ENCODE results near the gene ANKRD31. TPM values are rescaled to one million over a fixed set of nuclear protein-coding genes. Genes with fewer than 3 reads are reported as not detected.

Gene ANKRD31
- total RNA-seq, 1 experiment from 2014 or later, result 0.30 TPM

- Histone ChIP-seq H3K27me3 (ENCODE audit: insufficient read depth, low read length) (no peaks in the 10 kb centered on the region), H3K4me3 (replicated peaks in 1 of 2; ENCODE audit: low read depth in 1 of 2, low read length in 2 of 2) (no peak overlapping the region), H4K20me1 (ENCODE audit: insufficient read depth) (no peaks in the 10 kb centered on the region), H3K9me3 (ENCODE audit: control insufficient read depth in 1 of 2, insufficient read depth in 1 of 2, low read depth in 1 of 2, low read length in 2 of 2) (no peaks in the 10 kb centered on the region), H2AFZ (ENCODE audit: low read depth, low read length, poor library complexity, severe bottlenecking) (peak overlapping the region; percentile 81), H3K79me2 (ENCODE audit: insufficient read depth, low read length) (no peaks in the 10 kb centered on the region), H3K4me2 (ENCODE audit: low read length) (peak overlapping the region; percentile 57), H3K9ac (ENCODE audit: low read length) (no peak overlapping the region), H3K27ac (ENCODE audit: low read depth, low read length) (no peak overlapping the region), H3K36me3 (ENCODE audit: control insufficient read depth in 1 of 2, insufficient read depth in 2 of 2, low read length in 2 of 2) (no peaks in the 10 kb centered on the region), H3K9me2 (ENCODE audit: insufficient read depth) (no peaks in the 10 kb centered on the region), H3K4me1 (ENCODE audit: control insufficient read depth in 1 of 2, insufficient read depth in 2 of 2, low read length in 2 of 2) (peaks cover 5 to 40% of the 10 kb centered on the region in 2 experiments; a peak in 3 of 4 replicates)
- no peak for TF ChIP-seq MAX (IDR thresholded peaks at IDR 0.05)
- TF ChIP-seq POLR2A (IDR thresholded peaks at IDR 0.05; ENCODE audit: borderline replicate concordance, extremely low read depth, insufficient read depth, insufficient read length), result no peak
- TF ChIP-seq, protein P1, sequence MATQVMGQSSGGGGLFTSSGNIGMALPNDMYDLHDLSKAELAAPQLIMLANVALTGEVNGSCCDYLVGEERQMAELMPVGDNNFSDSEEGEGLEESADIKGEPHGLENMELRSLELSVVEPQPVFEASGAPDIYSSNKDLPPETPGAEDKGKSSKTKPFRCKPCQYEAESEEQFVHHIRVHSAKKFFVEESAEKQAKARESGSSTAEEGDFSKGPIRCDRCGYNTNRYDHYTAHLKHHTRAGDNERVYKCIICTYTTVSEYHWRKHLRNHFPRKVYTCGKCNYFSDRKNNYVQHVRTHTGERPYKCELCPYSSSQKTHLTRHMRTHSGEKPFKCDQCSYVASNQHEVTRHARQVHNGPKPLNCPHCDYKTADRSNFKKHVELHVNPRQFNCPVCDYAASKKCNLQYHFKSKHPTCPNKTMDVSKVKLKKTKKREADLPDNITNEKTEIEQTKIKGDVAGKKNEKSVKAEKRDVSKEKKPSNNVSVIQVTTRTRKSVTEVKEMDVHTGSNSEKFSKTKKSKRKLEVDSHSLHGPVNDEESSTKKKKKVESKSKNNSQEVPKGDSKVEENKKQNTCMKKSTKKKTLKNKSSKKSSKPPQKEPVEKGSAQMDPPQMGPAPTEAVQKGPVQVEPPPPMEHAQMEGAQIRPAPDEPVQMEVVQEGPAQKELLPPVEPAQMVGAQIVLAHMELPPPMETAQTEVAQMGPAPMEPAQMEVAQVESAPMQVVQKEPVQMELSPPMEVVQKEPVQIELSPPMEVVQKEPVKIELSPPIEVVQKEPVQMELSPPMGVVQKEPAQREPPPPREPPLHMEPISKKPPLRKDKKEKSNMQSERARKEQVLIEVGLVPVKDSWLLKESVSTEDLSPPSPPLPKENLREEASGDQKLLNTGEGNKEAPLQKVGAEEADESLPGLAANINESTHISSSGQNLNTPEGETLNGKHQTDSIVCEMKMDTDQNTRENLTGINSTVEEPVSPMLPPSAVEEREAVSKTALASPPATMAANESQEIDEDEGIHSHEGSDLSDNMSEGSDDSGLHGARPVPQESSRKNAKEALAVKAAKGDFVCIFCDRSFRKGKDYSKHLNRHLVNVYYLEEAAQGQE (IDR thresholded peaks at IDR 0.05; ENCODE audit: low read depth), result no peak
- no peak for TF ChIP-seq ATF3 (IDR thresholded peaks at IDR 0.05)
- TF ChIP-seq SRF (IDR thresholded peaks at IDR 0.05; ENCODE audit: low read depth), result no peak
- TF ChIP-seq, protein P2, sequence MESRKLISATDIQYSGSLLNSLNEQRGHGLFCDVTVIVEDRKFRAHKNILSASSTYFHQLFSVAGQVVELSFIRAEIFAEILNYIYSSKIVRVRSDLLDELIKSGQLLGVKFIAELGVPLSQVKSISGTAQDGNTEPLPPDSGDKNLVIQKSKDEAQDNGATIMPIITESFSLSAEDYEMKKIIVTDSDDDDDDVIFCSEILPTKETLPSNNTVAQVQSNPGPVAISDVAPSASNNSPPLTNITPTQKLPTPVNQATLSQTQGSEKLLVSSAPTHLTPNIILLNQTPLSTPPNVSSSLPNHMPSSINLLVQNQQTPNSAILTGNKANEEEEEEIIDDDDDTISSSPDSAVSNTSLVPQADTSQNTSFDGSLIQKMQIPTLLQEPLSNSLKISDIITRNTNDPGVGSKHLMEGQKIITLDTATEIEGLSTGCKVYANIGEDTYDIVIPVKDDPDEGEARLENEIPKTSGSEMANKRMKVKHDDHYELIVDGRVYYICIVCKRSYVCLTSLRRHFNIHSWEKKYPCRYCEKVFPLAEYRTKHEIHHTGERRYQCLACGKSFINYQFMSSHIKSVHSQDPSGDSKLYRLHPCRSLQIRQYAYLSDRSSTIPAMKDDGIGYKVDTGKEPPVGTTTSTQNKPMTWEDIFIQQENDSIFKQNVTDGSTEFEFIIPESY (IDR thresholded peaks at IDR 0.05; ENCODE audit: extremely low read depth, insufficient replicate concordance, low read length), result no peak
- no peak for TF ChIP-seq ZFX (IDR thresholded peaks at IDR 0.05)
- TF ChIP-seq TCF7L2 (IDR thresholded peaks at IDR 0.05; ENCODE audit: borderline replicate concordance, extremely low read depth, insufficient read depth, insufficient read length), result no peak
- TF ChIP-seq EZH2 (IDR thresholded peaks at IDR 0.05), result no peak
- TF ChIP-seq FOSL1 (IDR thresholded peaks at IDR 0.05; ENCODE audit: low read depth), result no peak
- TF ChIP-seq CEBPB (IDR thresholded peaks at IDR 0.05; ENCODE audit: low read depth), result no peak
- TF ChIP-seq CTCF (IDR thresholded peaks at IDR 0.05 in 2 of 3, conservative IDR thresholded peaks at IDR 0.05 in 1 of 3; ENCODE audit: borderline replicate concordance in 1 of 3, insufficient read depth in 1 of 3, low read depth in 2 of 3, low read length in 2 of 3), result no peak
- no TSS peak for BruUV-seq (replicated peaks)
- peak; percentile 46 for ATAC-seq
- ChIA-PET CTCF (interaction anchor here (1.2 kb wide), 1 partner anchor 353 kb away, joined by 4 read pairs; no protein-coding TSS in a partner anchor), POLR2A (no interaction called here), RAD21 (ENCODE audit: low non-redundant PET in 1 of 2, low total read pairs in 2 of 2, uncharacterized antibody in 2 of 2, unreplicated experiment in 2 of 2) (no interaction called here)
- peak; percentile 21 for DNase-seq (ENCODE audit: low read depth, low spot score)
- intact Hi-C loops (cut with micrococcal nuclease), result loop anchor here (5.0 kb wide), 2 partner anchors 60 to 405 kb away; partner anchors contain the start of gene HMGCR
Observed at GRCh38 chr5:75277463-75277862, 40.8 kb upstream of the ANKRD31 start.

All from HCT116 (cell line).